ENCODE measurements around the gene LRRC61.
"Not testable (repeated sequence)": the region's sequence is repeated elsewhere in the genome, so short reads cannot be mapped to it uniquely, and the experiment has no call there.

The LRRC61 gene

GRCh38 chr7:150307904-150308303, 15.3 kb upstream of the LRRC61 start:
- DNase-seq (ENCODE audit: low read depth), result no peak

- no peak for DNase-seq (ENCODE audit: low read depth)
These were observed 14.6 kb upstream of the LRRC61 start for GRCh38 chr7:150308575-150308974.

GRCh38 chr7:150311146-150311545, 12.0 kb upstream of the LRRC61 start:
- no peak for DNase-seq (ENCODE audit: low read depth)

- no peak for DNase-seq (ENCODE audit: low read depth)
These were observed 11.4 kb upstream of the LRRC61 start for GRCh38 chr7:150311711-150312110.

- DNase-seq (ENCODE audit: low read depth), result not testable (repeated sequence)
These were observed 10.3 kb upstream of the LRRC61 start for GRCh38 chr7:150312649-150313366.

GRCh38 chr7:150313367-150313809, 9.8 kb upstream of the LRRC61 start:
- DNase-seq (ENCODE audit: low read depth), result no peak

DNA sequence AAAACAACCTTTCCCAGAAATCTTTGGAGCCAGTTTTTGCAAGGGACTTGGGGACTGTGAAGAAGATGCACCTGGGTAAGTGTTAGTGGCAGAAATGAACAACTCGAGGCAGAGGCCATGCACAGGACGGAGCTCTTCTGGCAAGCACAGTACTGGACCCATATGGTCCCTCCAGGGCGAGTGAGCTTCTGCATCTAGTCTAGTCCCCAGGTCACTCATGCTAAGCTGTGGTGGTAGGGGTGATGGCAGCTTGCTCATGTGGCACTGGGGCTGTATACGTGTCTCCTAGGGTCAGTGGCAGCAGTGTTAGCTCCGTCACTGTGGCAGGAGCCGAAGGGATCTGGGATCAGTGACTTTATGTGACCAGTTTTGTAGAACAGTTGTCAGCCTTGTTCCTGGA, 9.3 kb upstream of the LRRC61 start:
- no peak for DNase-seq (ENCODE audit: low read depth)

- no peak for DNase-seq (ENCODE audit: low read depth)
These were observed 8.4 kb upstream of the LRRC61 start for GRCh38 chr7:150314639-150315239.

- DNase-seq (ENCODE audit: low read depth), result not testable (repeated sequence)
These were observed 6.2 kb upstream of the LRRC61 start for GRCh38 chr7:150316987-150317386.

DNA sequence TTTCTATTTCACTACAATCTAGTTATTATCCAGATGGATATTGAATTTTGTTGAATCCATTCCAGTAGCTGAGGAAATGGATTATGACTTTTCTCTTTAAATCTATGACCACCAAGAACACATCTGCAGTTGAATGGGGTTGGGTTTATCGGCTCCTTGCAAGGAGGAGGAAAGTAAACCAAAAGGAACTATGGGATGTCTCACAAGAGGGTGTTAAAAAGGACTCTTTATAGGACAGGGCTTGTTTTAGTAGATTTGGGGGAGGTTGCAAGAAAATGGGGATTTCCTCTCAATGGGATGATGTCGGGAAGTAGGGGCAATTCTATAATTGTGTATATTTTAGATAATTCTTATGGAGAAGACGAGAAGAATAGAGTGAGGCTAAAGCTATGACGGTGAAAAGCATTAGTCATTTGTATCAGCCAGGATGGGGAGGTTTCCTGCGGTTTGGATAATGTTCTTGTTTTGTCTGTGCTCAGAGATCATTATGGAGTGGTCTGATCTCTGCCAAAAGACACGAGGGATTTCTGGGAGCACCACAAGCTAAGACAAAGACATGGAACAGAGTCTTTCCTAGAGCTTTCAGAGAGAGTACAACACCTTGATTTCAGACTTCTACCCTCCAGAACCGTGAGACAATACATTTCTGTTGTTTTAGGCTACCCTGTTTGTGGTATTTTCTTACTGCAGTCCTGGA, 5.3 kb upstream of the LRRC61 start:
- no peak for DNase-seq (ENCODE audit: low read depth)

- no peak for DNase-seq (ENCODE audit: low read depth)
These were observed 1.4 kb upstream of the LRRC61 start for GRCh38 chr7:150321788-150322113.

DNA sequence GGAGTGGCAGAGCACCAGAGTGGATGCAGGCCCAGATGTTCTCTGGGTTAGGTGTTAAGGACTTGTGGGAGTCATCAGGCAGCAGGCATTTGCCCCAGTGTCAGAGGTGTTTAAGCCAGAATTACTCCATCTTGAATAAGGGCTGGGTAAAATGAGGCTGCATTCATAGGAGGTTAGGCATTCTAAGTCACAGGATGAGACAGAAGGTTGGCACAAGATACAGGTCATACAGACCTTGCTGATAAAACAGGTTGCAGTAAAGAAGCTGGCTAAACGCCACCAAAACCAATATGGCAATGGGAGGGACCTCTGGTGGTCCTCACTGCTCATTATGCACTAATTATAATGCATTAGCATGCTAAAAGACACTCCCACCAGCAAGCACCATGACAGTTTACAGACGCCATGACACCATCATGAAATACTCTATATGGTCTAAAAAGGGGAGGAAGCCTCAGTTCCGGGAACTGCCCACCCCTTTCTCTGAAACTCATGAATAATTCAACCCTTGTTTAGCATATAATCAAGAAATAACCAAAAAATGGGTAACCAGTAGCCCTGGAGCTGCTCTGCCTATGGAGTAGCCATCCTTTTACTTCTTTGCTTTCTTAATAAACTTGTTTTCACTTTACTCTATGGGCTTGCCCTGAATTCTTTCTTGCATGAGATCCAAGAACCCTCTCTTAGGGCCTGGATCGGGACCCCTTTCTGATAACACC, 882 bp upstream of the LRRC61 start:
- DNase-seq (ENCODE audit: low read depth), result no peak

GRCh38 chr7:150323682-150324372, 672 bp downstream of the LRRC61 start:
- DNase-seq (ENCODE audit: low read depth), result no peak

GRCh38 chr7:150324373-150324961, 1.3 kb downstream of the LRRC61 start:
- no peak for DNase-seq (ENCODE audit: low read depth)

DNA sequence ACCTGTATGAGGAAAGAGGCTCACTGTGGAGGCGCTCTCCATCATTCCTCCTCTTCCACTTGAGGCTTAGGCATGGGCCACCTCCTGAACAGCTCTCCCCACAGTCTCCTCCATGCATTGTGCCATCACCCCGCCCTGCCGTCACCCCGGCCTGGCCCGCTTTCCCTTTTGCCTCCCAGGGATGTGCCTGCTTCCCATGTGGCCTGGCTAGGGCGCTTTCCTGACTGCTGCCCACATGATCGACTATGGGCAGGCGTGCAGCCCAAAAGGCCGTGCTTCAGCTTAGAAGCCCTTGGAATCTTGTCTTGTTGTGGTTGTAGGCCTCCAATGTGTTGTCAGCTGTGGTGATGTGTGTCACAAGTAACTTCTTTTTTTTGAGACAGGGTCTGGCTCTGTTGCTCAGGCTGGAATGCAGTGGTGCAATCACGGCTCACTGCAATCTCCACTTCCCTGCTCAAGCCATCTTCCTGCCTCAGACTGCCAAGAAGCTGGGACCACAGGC, 2.0 kb downstream of the LRRC61 start:
- DNase-seq (ENCODE audit: low read depth), result no peak

DNA sequence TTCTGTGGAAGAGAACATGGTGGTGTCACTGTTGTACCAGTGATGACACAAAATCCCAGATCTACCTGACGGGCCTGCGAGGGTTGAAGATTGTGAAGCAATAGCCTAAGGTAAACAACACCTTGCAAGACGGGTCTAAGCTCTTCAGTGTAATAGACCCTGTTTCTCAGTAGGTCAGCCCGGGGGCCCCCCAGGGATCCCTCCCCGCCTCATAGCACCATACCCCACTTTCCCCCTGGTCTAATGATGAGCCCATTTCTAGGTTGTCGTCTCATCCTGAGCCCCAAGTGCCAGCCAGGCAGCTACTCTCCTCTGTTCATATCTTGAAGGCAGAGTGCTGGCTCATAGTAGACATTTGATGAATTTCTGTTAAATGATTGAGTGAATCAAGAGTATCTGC, 2.7 kb downstream of the LRRC61 start:
- DNase-seq (ENCODE audit: low read depth), result no peak

GRCh38 chr7:150326657-150327268, 3.6 kb downstream of the LRRC61 start:
- no peak for DNase-seq (ENCODE audit: low read depth)

DNA sequence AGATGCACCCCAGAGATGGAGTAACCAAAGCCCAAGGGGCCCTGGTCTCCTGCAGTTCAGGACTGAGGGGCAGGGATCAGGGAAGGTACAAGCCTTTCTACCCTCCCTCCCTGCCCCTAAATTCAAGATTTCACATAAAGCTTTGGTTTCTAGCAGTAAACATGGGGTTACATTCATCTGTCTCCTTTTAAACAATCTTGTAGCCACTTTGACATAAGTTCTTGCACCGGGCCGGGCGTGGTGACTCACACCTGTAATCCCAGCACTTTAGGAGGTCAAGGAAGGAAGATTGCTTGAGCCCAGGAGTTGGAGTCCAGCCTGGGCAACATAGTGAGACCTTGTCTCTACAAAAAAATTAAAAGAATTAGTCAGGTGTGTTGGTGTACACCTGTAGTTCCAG, 4.2 kb downstream of the LRRC61 start:
- no peak for DNase-seq (ENCODE audit: low read depth)

DNA sequence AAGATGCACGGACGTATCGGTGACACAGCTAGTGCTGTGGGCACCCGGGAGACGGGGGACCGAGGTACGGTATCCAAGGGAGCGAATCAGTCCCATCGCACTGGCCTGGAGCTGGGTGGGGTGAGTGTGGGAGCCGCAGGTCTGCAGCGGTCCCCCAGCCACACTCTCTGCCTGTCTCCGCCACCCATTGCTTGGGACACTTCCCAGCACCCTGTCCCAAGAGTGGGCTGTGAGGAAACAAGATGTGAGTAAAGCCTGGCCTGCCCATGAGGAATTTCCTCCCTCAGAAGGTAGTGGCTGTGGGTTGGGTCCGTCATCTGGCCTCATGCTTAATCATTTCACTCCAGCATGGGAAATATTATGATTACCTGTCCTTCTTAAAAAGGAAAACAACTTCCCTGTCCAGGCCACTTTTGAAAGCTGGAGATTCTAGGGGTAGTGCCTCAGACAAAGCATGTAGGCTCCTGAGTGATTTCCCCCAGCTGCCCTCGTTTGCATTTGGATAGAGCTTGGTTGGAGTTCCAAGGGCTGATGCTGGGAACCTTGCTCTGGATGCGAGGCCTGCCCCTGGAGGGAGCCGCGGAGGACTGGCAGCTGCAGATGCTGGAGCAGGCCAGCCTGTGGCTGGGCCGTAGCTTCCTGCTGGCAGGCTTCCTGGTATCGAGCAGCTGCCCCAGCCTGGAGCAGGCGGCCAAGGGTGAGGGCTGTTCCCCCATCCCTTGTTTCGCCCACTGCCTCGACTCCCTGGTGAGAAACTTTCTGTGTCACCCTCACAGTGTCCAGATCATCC, 6.4 kb downstream of the LRRC61 start:
- DNase-seq (ENCODE audit: low read depth), result no peak

- no peak for DNase-seq (ENCODE audit: low read depth)
These were observed 7.2 kb downstream of the LRRC61 start for GRCh38 chr7:150330211-150330885.

Data from T-helper 22 cell (primary cell).